Measurements from ENCODE around the gene ZNHIT6. TPM values are rescaled to one million over a fixed set of nuclear protein-coding genes. Genes with fewer than 3 reads are reported as not detected.
"Not testable (repeated sequence)": the region's sequence is repeated elsewhere in the genome, so short reads cannot be mapped to it uniquely, and the experiment has no call there.

The ZNHIT6 gene
- total RNA-seq, 2 experiments from 2014 or later, result 16.7 to 17.9 TPM

DNA sequence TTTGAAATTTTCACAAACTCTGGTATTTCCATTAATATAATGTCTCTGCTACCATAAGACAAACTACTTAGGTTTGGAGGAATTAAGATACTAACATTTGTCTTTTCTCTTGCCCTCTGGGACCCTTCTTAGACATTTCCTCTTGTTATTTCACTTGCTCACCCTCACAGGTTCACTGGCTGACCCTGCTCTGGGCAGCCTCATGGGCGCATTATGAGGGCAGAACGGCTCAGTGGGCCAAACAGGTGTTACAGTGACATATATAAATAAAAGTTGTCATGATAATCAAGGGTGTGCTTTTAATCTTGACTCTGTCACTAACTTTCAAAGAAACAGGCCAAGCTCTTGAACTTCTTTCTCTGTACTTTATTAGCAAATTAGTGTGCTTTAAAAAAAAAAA is 46.5 kb downstream of the ZNHIT6 start:
- Mint-ChIP-seq H3K4me1 (ENCODE audit: low read depth) (no peaks in the 10 kb centered on the region), H3K36me3 (ENCODE audit: low read depth) (peaks cover 22% of the 10 kb centered on the region), H3K9me3 (ENCODE audit: insufficient read depth) (no peaks in the 10 kb centered on the region), H3K27ac (no peak overlapping the region), H3K27me3 (ENCODE audit: low read depth) (no peaks in the 10 kb centered on the region), H3K4me3 (no peak overlapping the region)
- no peak for ATAC-seq
- DNase-seq, result no peak
- ChIA-PET POLR2A (no interaction called here), CTCF (no interaction called here)

GRCh38 chr1:85660541-85660940 is 47.7 kb downstream of the ZNHIT6 start:
- Mint-ChIP-seq H3K27me3 (ENCODE audit: low read depth) (no peaks in the 10 kb centered on the region), H3K4me1 (ENCODE audit: low read depth) (no peaks in the 10 kb centered on the region), H3K27ac (no peak overlapping the region), H3K9me3 (ENCODE audit: insufficient read depth) (no peaks in the 10 kb centered on the region), H3K36me3 (ENCODE audit: low read depth) (peaks cover 20% of the 10 kb centered on the region), H3K4me3 (no peak overlapping the region)
- CTCF ChIA-PET, result no interaction called here
- POLR2A ChIA-PET, result no interaction called here
- ATAC-seq (no peak), DNase-seq (no peak)

- H3K9me3 Mint-ChIP-seq (ENCODE audit: insufficient read depth), result no peaks in the 10 kb centered on the region
- no peaks in the 10 kb centered on the region for H3K4me1 Mint-ChIP-seq (ENCODE audit: low read depth)
- H3K27me3 Mint-ChIP-seq (ENCODE audit: low read depth), result no peaks in the 10 kb centered on the region
- ATAC-seq (no peak), DNase-seq (no peak)
- peaks cover 29% of the 10 kb centered on the region for H3K36me3 Mint-ChIP-seq (ENCODE audit: low read depth)
- POLR2A ChIA-PET, result no interaction called here
- no peak overlapping the region for H3K4me3 Mint-ChIP-seq
- CTCF ChIA-PET, result no interaction called here
- no peak overlapping the region for H3K27ac Mint-ChIP-seq
Measured at GRCh38 chr1:85659174-85659573, 49.1 kb downstream of the ZNHIT6 start.

- ATAC-seq (no peak), DNase-seq (no peak)
- ChIA-PET CTCF (interaction anchor here (1.1 kb wide), 1 partner anchor 52 kb away, joined by 3 read pairs; the partner anchor contains the start of gene ZNHIT6), POLR2A (no interaction called here)
- Mint-ChIP-seq H3K36me3 (ENCODE audit: low read depth) (peaks cover 45% of the 10 kb centered on the region), H3K27me3 (ENCODE audit: low read depth) (no peaks in the 10 kb centered on the region), H3K4me3 (no peak overlapping the region), H3K4me1 (ENCODE audit: low read depth) (no peaks in the 10 kb centered on the region), H3K27ac (no peak overlapping the region), H3K9me3 (ENCODE audit: insufficient read depth) (no peaks in the 10 kb centered on the region)
Measured at GRCh38 chr1:85656948-85657347, 51.3 kb downstream of the ZNHIT6 start.

DNA sequence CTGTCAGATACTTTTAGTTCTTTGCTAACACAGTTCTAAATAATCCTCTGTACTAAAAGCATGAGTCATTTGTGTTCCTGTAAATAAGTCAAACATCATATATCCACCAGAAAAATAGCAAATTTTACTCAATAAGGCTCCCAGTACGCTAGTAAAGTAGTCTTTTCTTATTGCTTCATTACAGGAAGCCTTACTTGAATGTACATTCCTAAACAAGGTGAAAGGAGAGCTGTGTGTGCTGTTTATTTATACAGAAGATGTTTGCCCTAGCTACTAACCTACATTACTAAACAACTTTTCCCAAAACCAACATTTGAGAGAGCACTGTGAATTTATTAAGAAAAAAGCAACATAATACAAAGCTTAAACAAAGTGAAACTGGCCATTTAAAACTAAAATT is 52.0 kb downstream of the ZNHIT6 start:
- ChIA-PET POLR2A (no interaction called here), CTCF (interaction anchor here (1.1 kb wide), 1 partner anchor 52 kb away, joined by 3 read pairs; the partner anchor contains the start of gene ZNHIT6)
- Mint-ChIP-seq H3K27me3 (ENCODE audit: low read depth) (no peaks in the 10 kb centered on the region), H3K36me3 (ENCODE audit: low read depth) (peaks cover 45% of the 10 kb centered on the region), H3K4me1 (ENCODE audit: low read depth) (no peaks in the 10 kb centered on the region), H3K4me3 (no peak overlapping the region), H3K27ac (no peak overlapping the region), H3K9me3 (ENCODE audit: insufficient read depth) (no peaks in the 10 kb centered on the region)
- ATAC-seq, result no peak
- no peak for DNase-seq

- Mint-ChIP-seq H3K9me3 (ENCODE audit: insufficient read depth) (no peaks in the 10 kb centered on the region), H3K27ac (no peak overlapping the region), H3K27me3 (ENCODE audit: low read depth) (no peaks in the 10 kb centered on the region), H3K4me3 (no peak overlapping the region), H3K36me3 (ENCODE audit: low read depth) (peaks cover 50% of the 10 kb centered on the region), H3K4me1 (ENCODE audit: low read depth) (no peaks in the 10 kb centered on the region)
- CTCF ChIA-PET, result no interaction called here
- ATAC-seq (no peak), DNase-seq (no peak)
- POLR2A ChIA-PET, result no interaction called here
Measured at GRCh38 chr1:85655315-85655714, 52.9 kb downstream of the ZNHIT6 start.

DNA sequence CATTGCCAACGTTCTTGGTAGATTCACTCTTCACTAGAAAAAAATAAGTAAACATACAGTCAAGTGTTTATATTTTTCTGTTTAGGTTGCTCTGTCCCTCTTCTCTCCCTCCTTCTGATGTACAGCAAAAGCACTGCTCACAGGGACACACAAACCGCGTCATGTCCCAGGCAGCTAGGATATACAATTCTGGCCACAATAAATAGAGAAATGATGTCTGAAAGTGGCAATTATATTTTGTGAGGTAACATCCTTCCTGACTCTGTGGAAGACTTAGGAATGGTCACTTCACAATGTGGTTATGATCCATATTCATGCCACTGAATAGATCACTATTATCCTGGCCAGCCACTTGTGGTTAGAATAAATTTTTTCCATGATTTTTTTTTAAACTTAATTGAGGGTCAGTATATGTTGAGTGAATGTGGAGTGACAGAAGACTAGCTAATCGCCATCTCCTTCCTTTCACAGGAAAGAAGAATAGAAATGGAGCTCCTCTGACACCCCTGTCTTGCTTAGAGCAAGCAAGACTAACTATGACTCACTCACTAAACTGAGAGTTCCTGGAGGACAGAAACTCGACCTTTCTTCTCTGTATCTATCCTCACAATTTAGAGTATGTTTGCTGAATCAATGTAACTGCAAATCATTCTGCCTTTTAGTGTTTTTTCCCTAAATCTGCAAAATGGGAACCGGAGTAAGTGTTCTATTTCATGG is 54.0 kb downstream of the ZNHIT6 start:
- POLR2A ChIA-PET, result no interaction called here
- H3K4me1 Mint-ChIP-seq (ENCODE audit: low read depth), result no peaks in the 10 kb centered on the region
- CTCF ChIA-PET, result no interaction called here
- H3K27me3 Mint-ChIP-seq (ENCODE audit: low read depth), result no peaks in the 10 kb centered on the region
- ATAC-seq (no peak), DNase-seq (no peak)
- H3K36me3 Mint-ChIP-seq (ENCODE audit: low read depth), result peaks cover 53% of the 10 kb centered on the region
- H3K9me3 Mint-ChIP-seq (ENCODE audit: insufficient read depth), result no peaks in the 10 kb centered on the region
- no peak overlapping the region for H3K4me3 Mint-ChIP-seq
- H3K27ac Mint-ChIP-seq, result no peak overlapping the region

- POLR2A ChIA-PET, result no interaction called here
- DNase-seq (no peak), ATAC-seq (no peak)
Measured at GRCh38 chr1:85652327-85652726, 55.9 kb downstream of the ZNHIT6 start.

GRCh38 chr1:85650645-85651044 is 57.6 kb downstream of the ZNHIT6 start:
- Mint-ChIP-seq H3K27ac (no peak overlapping the region), H3K27me3 (ENCODE audit: low read depth) (no peaks in the 10 kb centered on the region), H3K36me3 (ENCODE audit: low read depth) (peaks cover 55% of the 10 kb centered on the region), H3K9me3 (ENCODE audit: insufficient read depth) (peaks cover 7% of the 10 kb centered on the region), H3K4me3 (no peak overlapping the region), H3K4me1 (ENCODE audit: low read depth) (no peaks in the 10 kb centered on the region)
- ChIA-PET POLR2A (interaction anchor here (1.4 kb wide), 1 partner anchor 58 kb away, joined by 4 read pairs; the partner anchor contains the start of gene ZNHIT6), CTCF (no interaction called here)
- no peak for ATAC-seq
- DNase-seq, result no peak

More at GRCh38 chr1:85652327-85652726, 55.9 kb downstream of the ZNHIT6 start:
- Mint-ChIP-seq H3K27me3 (ENCODE audit: low read depth) (no peaks in the 10 kb centered on the region), H3K9me3 (ENCODE audit: insufficient read depth) (peaks cover 7% of the 10 kb centered on the region), H3K27ac (no peak overlapping the region), H3K36me3 (ENCODE audit: low read depth) (peaks cover 62% of the 10 kb centered on the region), H3K4me3 (no peak overlapping the region), H3K4me1 (ENCODE audit: low read depth) (no peaks in the 10 kb centered on the region)
- CTCF ChIA-PET, result no interaction called here

- no peaks in the 10 kb centered on the region for H3K4me1 Mint-ChIP-seq (ENCODE audit: low read depth)
- ChIA-PET POLR2A (interaction anchor here (1.4 kb wide), 1 partner anchor 59 kb away, joined by 4 read pairs; the partner anchor contains the start of gene ZNHIT6), CTCF (no interaction called here)
- H3K27me3 Mint-ChIP-seq (ENCODE audit: low read depth), result no peaks in the 10 kb centered on the region
- no peak overlapping the region for H3K4me3 Mint-ChIP-seq
- DNase-seq (no peak), ATAC-seq (no peak)
- H3K27ac Mint-ChIP-seq, result no peak overlapping the region
- H3K9me3 Mint-ChIP-seq (ENCODE audit: insufficient read depth), result peaks cover 7% of the 10 kb centered on the region
- H3K36me3 Mint-ChIP-seq (ENCODE audit: low read depth), result peaks cover 53% of the 10 kb centered on the region
Measured at GRCh38 chr1:85649591-85649990, 58.6 kb downstream of the ZNHIT6 start.

GRCh38 chr1:85641598-85642556 is 66.4 kb downstream of the ZNHIT6 start:
- H3K4me1 Mint-ChIP-seq (ENCODE audit: low read depth); H3K27ac Mint-ChIP-seq; POLR2A ChIA-PET; H3K4me3 Mint-ChIP-seq; ATAC-seq; CTCF ChIA-PET; DNase-seq; H3K27me3 Mint-ChIP-seq (ENCODE audit: low read depth): not testable (repeated sequence)
- Mint-ChIP-seq H3K9me3 (ENCODE audit: insufficient read depth) (peaks cover 33% of the 10 kb centered on the region), H3K36me3 (ENCODE audit: low read depth) (peaks cover 46% of the 10 kb centered on the region)

DNA sequence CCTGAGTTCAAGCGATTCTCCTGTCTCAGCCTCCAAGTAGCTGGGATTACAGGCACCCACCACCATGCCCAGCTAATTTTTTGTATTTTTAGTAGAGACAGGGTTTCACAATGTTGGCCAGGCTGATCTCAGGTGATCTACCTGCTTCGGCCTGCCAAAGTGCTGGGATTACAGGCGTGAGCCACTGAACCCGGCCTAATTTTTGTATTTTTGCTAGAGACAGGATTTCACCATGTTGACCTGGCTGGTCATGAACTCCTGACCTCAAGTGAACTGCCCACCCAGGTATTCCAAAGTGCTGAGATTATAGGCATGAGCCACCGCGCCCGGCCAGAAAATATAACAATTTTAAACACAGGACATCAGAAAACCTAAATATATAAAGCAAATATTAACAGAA is 68.3 kb downstream of the ZNHIT6 start:
- DNase-seq; H3K27ac Mint-ChIP-seq; CTCF ChIA-PET; H3K27me3 Mint-ChIP-seq (ENCODE audit: low read depth); POLR2A ChIA-PET; H3K4me3 Mint-ChIP-seq; ATAC-seq; H3K4me1 Mint-ChIP-seq (ENCODE audit: low read depth): not testable (repeated sequence)
- Mint-ChIP-seq H3K9me3 (ENCODE audit: insufficient read depth) (peaks cover 35% of the 10 kb centered on the region), H3K36me3 (ENCODE audit: low read depth) (peaks cover 57% of the 10 kb centered on the region)
